ENCODE measurements around the gene ATXN7L2. TPM values are rescaled to one million over a fixed set of nuclear protein-coding genes. Genes with fewer than 3 reads are reported as not detected.

The ATXN7L2 gene
- total RNA-seq, 1 donor from 2014 or later: 2.1 TPM

DNA sequence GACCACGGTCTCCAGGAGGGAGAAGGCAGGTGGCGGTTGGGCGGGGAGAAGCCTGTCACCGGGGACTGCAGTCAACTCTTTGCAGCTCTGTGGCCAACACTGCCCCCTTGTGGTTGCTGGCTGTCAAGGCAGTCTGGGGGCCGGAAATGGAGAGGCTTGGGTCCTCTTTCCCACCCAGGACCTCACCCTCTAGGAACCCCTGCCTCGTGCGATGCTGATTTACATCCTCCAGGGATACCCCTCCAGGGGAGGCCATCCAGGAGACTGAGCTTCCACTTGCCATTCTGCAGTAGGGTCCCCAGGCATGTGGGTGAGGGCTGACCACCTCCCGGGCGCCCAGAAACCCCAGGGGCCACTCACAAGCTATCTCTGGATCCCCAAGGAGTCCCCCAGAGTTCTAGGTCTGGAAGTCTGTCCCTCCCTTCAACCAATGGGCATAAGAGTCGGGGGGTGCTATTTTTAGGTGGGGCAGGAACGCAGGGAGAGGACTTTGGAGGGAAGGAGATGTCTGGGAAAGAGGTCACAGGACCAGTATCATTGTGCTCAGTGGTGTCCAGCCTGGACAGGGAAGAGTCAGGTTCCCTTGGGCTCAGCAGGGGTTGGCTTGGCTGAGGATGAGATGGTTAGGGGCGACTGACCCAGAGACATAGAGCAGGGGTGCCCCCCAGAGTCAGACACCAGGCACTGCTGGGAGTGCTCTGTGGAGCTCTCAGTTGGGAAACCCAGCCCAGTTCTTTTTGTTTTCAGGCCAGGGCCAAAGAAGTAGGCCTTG lies 48.8 kb downstream of the ATXN7L2 start:
- peak; percentile 83 for DNase-seq
- TF ChIP-seq, protein P1, sequence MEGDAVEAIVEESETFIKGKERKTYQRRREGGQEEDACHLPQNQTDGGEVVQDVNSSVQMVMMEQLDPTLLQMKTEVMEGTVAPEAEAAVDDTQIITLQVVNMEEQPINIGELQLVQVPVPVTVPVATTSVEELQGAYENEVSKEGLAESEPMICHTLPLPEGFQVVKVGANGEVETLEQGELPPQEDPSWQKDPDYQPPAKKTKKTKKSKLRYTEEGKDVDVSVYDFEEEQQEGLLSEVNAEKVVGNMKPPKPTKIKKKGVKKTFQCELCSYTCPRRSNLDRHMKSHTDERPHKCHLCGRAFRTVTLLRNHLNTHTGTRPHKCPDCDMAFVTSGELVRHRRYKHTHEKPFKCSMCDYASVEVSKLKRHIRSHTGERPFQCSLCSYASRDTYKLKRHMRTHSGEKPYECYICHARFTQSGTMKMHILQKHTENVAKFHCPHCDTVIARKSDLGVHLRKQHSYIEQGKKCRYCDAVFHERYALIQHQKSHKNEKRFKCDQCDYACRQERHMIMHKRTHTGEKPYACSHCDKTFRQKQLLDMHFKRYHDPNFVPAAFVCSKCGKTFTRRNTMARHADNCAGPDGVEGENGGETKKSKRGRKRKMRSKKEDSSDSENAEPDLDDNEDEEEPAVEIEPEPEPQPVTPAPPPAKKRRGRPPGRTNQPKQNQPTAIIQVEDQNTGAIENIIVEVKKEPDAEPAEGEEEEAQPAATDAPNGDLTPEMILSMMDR (IDR thresholded peaks at IDR 0.05; ENCODE audit: borderline replicate concordance): peak; percentile 95
- intact Hi-C loops (cut with micrococcal nuclease): no loop called here
- peak overlapping the region; percentile 46 for H3K4me3 ChIP-seq
- H3K4me1 ChIP-seq: peaks cover 59% of the 10 kb centered on the region
- no peaks in the 10 kb centered on the region for H3K9me3 ChIP-seq (replicated peaks)
- no peaks in the 10 kb centered on the region for H3K36me3 ChIP-seq
- peak overlapping the region; percentile 80 for H3K27ac ChIP-seq (replicated peaks)
- H3K27me3 ChIP-seq (ENCODE audit: low read depth): no peaks in the 10 kb centered on the region

DNA sequence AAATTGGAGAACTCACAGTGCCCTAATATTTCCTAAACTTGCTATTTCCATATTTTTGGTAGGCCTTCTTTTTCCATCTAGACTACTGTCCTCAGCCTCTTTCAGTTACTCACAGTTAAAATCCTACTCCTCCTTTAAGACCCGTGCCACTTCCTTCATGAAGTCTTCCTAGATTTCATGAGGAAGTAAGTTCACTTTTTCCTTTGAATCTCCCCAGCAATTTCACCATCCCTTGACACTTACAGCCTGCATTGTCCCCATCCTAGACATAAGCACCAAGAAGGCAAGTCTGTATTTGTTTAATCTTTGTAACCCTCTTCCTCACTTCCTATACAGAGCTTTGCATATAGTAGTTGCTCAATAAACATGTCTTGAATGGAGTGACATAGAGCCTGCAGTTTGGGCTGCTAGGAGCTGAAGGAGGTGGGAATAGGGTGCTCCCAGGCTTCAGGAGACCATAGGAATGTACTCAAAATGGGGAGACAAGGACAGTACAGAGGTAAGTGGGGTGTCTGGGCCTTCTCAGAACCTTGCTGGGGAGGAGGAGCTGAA lies 50.7 kb downstream of the ATXN7L2 start:
- DNase-seq: no peak
- peaks cover 59% of the 10 kb centered on the region for H3K4me1 ChIP-seq
- H3K27me3 ChIP-seq (ENCODE audit: low read depth): no peaks in the 10 kb centered on the region
- H3K4me3 ChIP-seq: no peak overlapping the region
- TF ChIP-seq, protein P1 (IDR thresholded peaks at IDR 0.05; ENCODE audit: borderline replicate concordance): no peak
- intact Hi-C loops (cut with micrococcal nuclease): no loop called here
- no peaks in the 10 kb centered on the region for H3K9me3 ChIP-seq (replicated peaks)
- peak overlapping the region; percentile 87 for H3K27ac ChIP-seq (replicated peaks)
- no peaks in the 10 kb centered on the region for H3K36me3 ChIP-seq

DNA sequence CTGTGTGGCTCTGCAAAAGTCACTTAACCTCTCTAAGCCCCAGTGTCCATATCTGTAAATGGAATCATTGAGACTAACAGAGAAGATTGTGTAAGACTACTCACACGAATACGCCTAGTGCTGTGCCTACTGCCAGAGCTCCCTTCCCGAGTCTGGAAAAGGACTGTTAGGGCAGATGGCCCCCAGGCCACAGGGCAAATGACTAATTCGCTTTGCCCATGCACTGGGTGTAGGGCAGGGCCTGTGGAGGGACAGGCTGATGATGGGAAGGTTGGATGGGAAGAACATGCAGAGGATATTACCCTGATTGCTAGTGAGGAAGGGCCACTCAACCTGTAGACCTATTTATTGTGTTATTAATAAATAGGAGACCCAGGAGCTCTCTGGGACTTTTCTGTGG lies 51.8 kb downstream of the ATXN7L2 start:
- Histone ChIP-seq H3K36me3 (no peaks in the 10 kb centered on the region), H3K4me3 (no peak overlapping the region), H3K27ac (replicated peaks) (peak overlapping the region; percentile 87), H3K27me3 (ENCODE audit: low read depth) (no peaks in the 10 kb centered on the region), H3K4me1 (peaks cover 51% of the 10 kb centered on the region), H3K9me3 (replicated peaks) (no peaks in the 10 kb centered on the region)
- no peak for DNase-seq
- intact Hi-C loops (cut with micrococcal nuclease): no loop called here
- TF ChIP-seq, protein P1 (IDR thresholded peaks at IDR 0.05; ENCODE audit: borderline replicate concordance): no peak

DNA sequence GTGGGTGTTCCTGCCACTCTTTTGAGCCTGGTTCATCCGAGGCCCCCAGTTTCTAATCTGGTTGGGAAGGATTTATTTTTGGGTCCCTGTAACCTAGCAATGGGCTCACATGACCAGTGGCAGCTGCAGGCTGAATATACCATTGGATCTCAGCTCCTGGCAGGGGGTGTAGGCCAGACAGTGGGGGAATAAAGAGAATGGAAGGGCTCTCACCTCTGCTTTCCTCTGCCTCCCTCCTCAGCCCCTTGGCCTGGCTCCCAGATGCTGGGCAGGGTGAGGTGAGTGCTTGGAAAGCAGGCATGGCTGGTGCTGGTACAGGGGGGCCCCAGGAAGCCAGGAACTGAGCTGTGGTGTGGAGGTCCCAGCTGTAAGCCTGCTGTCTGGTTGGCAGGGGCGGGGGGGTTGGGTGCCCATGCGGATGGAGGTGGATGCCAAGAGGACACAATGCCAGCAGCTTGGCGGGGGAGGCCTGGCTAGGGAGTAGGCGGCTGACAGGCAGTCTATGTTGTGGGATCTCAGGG lies 52.3 kb downstream of the ATXN7L2 start:
- intact Hi-C loops (cut with micrococcal nuclease): loop anchor here (2.0 kb wide), 1 partner anchor 41 kb away; the partner anchor contains the start of gene CYB561D1
- H3K4me1 ChIP-seq: peaks cover 45% of the 10 kb centered on the region
- peak overlapping the region; percentile 36 for H3K4me3 ChIP-seq
- DNase-seq: peak; percentile 53
- no peaks in the 10 kb centered on the region for H3K36me3 ChIP-seq
- no peaks in the 10 kb centered on the region for H3K9me3 ChIP-seq (replicated peaks)
- TF ChIP-seq, protein P1 (IDR thresholded peaks at IDR 0.05; ENCODE audit: borderline replicate concordance): no peak
- peak overlapping the region; percentile 87 for H3K27ac ChIP-seq (replicated peaks)
- no peaks in the 10 kb centered on the region for H3K27me3 ChIP-seq (ENCODE audit: low read depth)

DNA sequence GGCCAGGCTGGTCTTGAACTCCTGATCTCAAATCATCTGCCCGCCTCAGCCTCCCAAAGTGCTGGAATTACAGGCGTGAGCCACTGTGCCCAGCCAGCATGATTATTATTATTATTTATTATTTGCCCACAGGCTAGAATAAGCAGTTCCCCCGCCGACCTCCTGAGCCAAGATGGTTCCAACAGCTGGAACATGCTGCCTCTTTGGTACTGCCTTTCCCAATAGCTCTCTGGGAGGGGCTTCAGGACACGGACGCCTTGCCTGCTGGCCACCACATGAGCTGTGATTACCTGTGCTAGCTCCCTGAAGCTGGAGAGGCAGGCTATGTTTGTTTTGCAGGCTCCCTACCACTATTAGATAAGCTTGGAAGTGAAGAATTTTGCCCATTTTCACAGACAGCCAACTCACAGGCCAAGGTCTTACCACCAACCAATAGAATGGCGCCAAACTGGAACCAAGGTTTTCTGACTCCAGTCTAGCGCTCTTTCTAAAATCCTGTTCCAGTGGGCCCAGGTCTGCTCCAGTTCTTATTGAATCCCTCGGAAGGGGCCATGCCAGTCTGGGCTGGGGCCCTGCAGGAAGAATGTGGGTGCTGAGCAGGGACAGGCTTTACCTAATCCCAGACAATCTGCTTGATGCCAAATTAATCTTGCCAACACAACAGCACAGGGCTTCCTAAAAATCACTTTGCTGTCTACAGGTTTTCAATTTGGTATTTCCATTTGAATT lies 53.9 kb downstream of the ATXN7L2 start:
- peaks cover 30% of the 10 kb centered on the region for H3K4me1 ChIP-seq
- no peak for DNase-seq
- no peaks in the 10 kb centered on the region for H3K9me3 ChIP-seq (replicated peaks)
- TF ChIP-seq, protein P1 (IDR thresholded peaks at IDR 0.05; ENCODE audit: borderline replicate concordance): no peak
- intact Hi-C loops (cut with micrococcal nuclease): loop anchor here (2.0 kb wide), 1 partner anchor 43 kb away; the partner anchor contains the start of gene CYB561D1
- H3K4me3 ChIP-seq: no peak overlapping the region
- no peaks in the 10 kb centered on the region for H3K27me3 ChIP-seq (ENCODE audit: low read depth)
- peak overlapping the region; percentile 87 for H3K27ac ChIP-seq (replicated peaks)
- H3K36me3 ChIP-seq: no peaks in the 10 kb centered on the region

Data from left ventricle myocardium inferior (tissue), 1 donor.